ENCODE data around the gene MAPKAPK5. TPM values are rescaled to one million over a fixed set of nuclear protein-coding genes. Genes with fewer than 3 reads are reported as not detected.
"Not testable (repeated sequence)": the region's sequence is repeated elsewhere in the genome, so short reads cannot be mapped to it uniquely, and the experiment has no call there.

The MAPKAPK5 gene
- total RNA-seq, 1 experiment from 2014 or later = 89.5 TPM

DNA sequence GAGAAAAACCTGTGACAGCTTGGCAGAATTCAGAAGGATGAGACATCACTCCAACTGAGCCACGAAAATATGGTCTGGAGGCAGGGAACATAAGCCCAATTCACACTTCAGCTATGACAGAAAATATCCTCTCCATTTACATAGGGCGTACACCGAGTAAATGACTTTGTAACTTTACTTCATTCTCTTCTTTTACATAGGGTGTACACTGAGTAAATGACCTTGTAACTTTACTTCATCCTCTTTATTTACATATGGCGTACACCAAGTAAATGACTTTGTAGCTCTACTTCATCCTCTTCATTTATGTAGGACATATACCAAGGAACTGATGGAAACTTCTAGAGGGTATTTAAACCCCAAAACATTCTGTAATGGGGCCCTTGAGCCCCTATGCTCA is 14.1 kb upstream of the MAPKAPK5 start:
- DNase-seq = no peak
- Mint-ChIP-seq H3K4me1 (ENCODE audit: low read depth, unreplicated experiment) (no peaks in the 10 kb centered on the region), H3K27ac (ENCODE audit: unreplicated experiment) (no peak overlapping the region), H3K36me3 (ENCODE audit: insufficient read depth, unreplicated experiment) (no peaks in the 10 kb centered on the region), H3K9me3 (ENCODE audit: unreplicated experiment) (no peaks in the 10 kb centered on the region), H3K27me3 (ENCODE audit: insufficient read depth, unreplicated experiment) (peaks cover 2% of the 10 kb centered on the region), H3K4me3 (ENCODE audit: unreplicated experiment) (no peak overlapping the region)
- H3K4me1 ChIP-seq = peaks cover 22% of the 10 kb centered on the region
- no peaks in the 10 kb centered on the region for H3K36me3 ChIP-seq (ENCODE audit: control insufficient read depth, insufficient read depth, low read length)
- intact Hi-C loops (cut with micrococcal nuclease; ENCODE audit: unreplicated experiment) = no loop called here
- TF ChIP-seq, protein P1, sequence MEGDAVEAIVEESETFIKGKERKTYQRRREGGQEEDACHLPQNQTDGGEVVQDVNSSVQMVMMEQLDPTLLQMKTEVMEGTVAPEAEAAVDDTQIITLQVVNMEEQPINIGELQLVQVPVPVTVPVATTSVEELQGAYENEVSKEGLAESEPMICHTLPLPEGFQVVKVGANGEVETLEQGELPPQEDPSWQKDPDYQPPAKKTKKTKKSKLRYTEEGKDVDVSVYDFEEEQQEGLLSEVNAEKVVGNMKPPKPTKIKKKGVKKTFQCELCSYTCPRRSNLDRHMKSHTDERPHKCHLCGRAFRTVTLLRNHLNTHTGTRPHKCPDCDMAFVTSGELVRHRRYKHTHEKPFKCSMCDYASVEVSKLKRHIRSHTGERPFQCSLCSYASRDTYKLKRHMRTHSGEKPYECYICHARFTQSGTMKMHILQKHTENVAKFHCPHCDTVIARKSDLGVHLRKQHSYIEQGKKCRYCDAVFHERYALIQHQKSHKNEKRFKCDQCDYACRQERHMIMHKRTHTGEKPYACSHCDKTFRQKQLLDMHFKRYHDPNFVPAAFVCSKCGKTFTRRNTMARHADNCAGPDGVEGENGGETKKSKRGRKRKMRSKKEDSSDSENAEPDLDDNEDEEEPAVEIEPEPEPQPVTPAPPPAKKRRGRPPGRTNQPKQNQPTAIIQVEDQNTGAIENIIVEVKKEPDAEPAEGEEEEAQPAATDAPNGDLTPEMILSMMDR (IDR thresholded peaks at IDR 0.05; ENCODE audit: insufficient read depth in 1 of 2, low read depth in 1 of 2, low read length in 1 of 2, severe bottlenecking in 1 of 2, unreplicated experiment in 1 of 2) = no peak
- H3K4me3 ChIP-seq (ENCODE audit: low read depth, low read length) = no peak overlapping the region
- H3K27me3 ChIP-seq (replicated peaks; ENCODE audit: control insufficient read depth, insufficient read depth, low read length) = no peaks in the 10 kb centered on the region
- CTCF ChIA-PET = no interaction called here
- no TSS peak for BruUV-seq (replicated peaks)
- POLR2A ChIA-PET = no interaction called here
- no peaks in the 10 kb centered on the region for H3K9me3 ChIP-seq

DNA sequence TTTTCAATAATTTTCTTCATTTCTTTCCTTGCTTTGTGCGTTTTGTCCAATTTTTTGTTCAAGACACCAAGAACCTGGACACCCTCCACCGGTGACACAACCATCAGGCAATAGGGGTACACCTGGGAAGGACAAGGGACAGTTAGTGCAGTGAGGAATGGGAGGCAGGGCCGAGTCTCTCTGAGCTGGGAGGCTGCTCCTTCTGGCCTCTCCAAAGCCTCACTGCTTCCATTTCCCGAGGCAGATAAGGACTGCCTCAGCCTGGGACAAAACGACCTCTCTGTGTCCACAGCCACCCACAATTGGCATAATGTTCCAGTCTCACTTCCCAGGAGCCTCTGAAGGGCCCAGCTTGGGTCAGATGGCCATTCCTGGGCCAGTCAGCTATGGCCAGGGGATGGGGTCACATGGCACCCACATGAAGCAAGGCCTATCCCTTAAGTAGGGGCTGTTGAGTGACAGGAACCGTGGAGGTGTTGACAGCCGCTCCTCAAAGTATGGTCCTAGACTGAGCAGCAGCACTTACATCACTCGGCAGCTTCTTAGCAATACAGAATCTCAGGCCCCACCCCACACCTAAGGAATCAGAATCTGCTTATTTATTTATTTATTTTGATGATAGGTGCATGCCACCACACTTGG is 13.6 kb upstream of the MAPKAPK5 start:
- intact Hi-C loops (cut with micrococcal nuclease; ENCODE audit: unreplicated experiment) = no loop called here
- Mint-ChIP-seq H3K27ac (ENCODE audit: unreplicated experiment) (no peak overlapping the region), H3K36me3 (ENCODE audit: insufficient read depth, unreplicated experiment) (no peaks in the 10 kb centered on the region), H3K9me3 (ENCODE audit: unreplicated experiment) (no peaks in the 10 kb centered on the region), H3K4me3 (ENCODE audit: unreplicated experiment) (no peak overlapping the region), H3K4me1 (ENCODE audit: low read depth, unreplicated experiment) (no peaks in the 10 kb centered on the region), H3K27me3 (ENCODE audit: insufficient read depth, unreplicated experiment) (peaks cover 2% of the 10 kb centered on the region)
- POLR2A ChIA-PET = no interaction called here
- Histone ChIP-seq H3K4me1 (peaks cover 19% of the 10 kb centered on the region), H3K27me3 (replicated peaks; ENCODE audit: control insufficient read depth, insufficient read depth, low read length) (no peaks in the 10 kb centered on the region), H3K4me3 (ENCODE audit: low read depth, low read length) (no peak overlapping the region), H3K36me3 (ENCODE audit: control insufficient read depth, insufficient read depth, low read length) (no peaks in the 10 kb centered on the region), H3K9me3 (no peaks in the 10 kb centered on the region)
- CTCF ChIA-PET = no interaction called here
- TF ChIP-seq, protein P1 (IDR thresholded peaks at IDR 0.05; ENCODE audit: insufficient read depth in 1 of 2, low read depth in 1 of 2, low read length in 1 of 2, severe bottlenecking in 1 of 2, unreplicated experiment in 1 of 2) = no peak
- no peak for DNase-seq
- BruUV-seq (replicated peaks) = no TSS peak

DNA sequence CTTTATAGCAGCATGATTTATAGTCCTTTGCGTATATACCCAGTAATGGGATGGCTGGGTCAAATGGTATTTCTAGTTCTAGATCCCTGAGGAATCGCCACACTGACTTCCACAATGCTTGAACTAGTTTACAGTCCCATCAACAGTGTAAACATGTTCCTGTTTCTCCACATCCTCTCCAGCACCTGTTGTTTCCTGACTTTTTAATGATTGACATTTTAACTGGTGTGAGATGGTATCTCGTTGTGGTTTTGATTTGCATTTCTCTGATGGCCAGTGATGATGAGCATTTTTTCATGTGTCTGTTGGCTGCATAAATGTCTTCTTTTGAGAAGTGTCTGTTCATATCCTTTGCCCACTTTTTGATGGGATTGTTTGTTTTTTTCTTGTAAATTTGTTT is 12.4 kb upstream of the MAPKAPK5 start:
- intact Hi-C loops (cut with micrococcal nuclease; ENCODE audit: unreplicated experiment); H3K36me3 ChIP-seq (ENCODE audit: control insufficient read depth, insufficient read depth, low read length); BruUV-seq (replicated peaks); CTCF ChIA-PET; H3K9me3 Mint-ChIP-seq (ENCODE audit: unreplicated experiment); DNase-seq; H3K4me3 ChIP-seq (ENCODE audit: low read depth, low read length); POLR2A ChIA-PET; H3K27ac Mint-ChIP-seq (ENCODE audit: unreplicated experiment); H3K9me3 ChIP-seq; H3K27me3 Mint-ChIP-seq (ENCODE audit: insufficient read depth, unreplicated experiment); H3K4me3 Mint-ChIP-seq (ENCODE audit: unreplicated experiment); H3K4me1 Mint-ChIP-seq (ENCODE audit: low read depth, unreplicated experiment); H3K4me1 ChIP-seq; H3K36me3 Mint-ChIP-seq (ENCODE audit: insufficient read depth, unreplicated experiment); H3K27me3 ChIP-seq (replicated peaks; ENCODE audit: control insufficient read depth, insufficient read depth, low read length): not testable (repeated sequence)

DNA sequence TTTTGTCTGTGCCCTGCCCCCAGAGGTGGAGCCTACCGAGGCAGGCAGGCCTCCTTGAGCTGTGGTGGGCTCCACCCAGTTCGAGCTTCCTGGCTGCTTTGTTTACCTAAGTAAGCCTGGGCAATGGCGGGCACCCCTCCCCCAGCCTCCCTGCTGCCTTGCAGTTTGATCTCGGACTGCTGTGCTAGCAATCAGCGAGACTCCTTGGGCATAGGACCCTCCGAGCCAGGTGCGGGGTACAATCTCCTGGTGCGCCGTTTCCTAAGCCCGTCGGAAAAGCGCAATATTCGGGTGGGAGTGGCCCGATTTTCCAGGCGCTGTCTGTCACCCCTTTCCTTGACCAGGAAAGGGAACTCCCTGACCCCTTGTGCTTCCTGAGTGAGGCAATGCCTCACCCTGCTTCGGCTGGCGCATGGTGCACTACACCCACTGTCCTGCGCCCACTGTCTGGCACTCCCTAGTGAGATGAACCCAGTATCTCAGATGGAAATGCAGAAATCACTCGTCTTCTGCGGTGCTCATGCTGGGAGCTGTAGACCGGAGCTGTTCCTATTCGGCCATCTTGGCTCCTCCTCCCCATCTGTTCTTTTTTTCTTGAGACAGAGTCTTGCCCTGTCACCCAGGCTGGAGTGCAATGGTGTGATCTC is 7.2 kb upstream of the MAPKAPK5 start:
- H3K36me3 ChIP-seq (ENCODE audit: control insufficient read depth, insufficient read depth, low read length); H3K27ac Mint-ChIP-seq (ENCODE audit: unreplicated experiment); BruUV-seq (replicated peaks); H3K4me1 ChIP-seq; H3K9me3 Mint-ChIP-seq (ENCODE audit: unreplicated experiment); CTCF ChIA-PET; H3K4me3 ChIP-seq (ENCODE audit: low read depth, low read length); intact Hi-C loops (cut with micrococcal nuclease; ENCODE audit: unreplicated experiment); H3K36me3 Mint-ChIP-seq (ENCODE audit: insufficient read depth, unreplicated experiment); H3K27me3 ChIP-seq (replicated peaks; ENCODE audit: control insufficient read depth, insufficient read depth, low read length); H3K27me3 Mint-ChIP-seq (ENCODE audit: insufficient read depth, unreplicated experiment); POLR2A ChIA-PET; H3K4me1 Mint-ChIP-seq (ENCODE audit: low read depth, unreplicated experiment); H3K9me3 ChIP-seq: not testable (repeated sequence)
- peak in 1 of 2 experiments; percentile 29 for DNase-seq
- peak overlapping the region; percentile 45 for H3K4me3 Mint-ChIP-seq (ENCODE audit: unreplicated experiment)

DNA sequence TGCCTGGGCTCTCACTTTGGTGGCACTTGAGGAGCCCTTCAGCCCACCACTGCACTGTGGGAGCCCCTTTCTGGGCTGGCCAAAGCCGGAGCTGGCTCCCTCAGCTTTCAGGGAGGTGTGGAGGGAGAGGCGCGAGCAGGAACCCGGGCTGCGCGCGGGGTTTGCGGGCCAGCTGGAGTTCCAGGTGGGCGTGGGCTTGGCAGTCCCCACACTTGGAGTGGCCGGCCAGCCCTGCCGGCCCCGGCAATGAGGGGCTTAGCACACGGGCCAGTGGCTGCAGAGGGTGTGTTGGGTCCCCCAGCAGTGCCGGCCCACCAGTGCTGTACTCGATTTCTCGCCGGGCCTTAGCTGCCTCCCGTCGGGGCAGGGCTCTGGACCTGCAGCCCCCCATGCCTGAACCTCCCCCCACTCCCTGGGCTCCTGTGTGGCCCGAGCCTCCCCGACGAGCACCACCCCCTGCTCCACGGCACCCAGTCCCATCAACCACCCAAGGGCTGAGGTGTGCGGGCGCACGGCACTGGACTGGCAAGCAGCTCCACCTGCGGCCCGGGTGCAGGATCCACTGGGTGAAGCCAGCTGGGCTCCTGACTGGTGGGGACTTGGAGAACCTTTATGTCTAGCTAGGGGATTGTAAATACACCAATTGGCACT is 6.4 kb upstream of the MAPKAPK5 start:
- H3K4me1 ChIP-seq; H3K4me3 ChIP-seq (ENCODE audit: low read depth, low read length); H3K27me3 Mint-ChIP-seq (ENCODE audit: insufficient read depth, unreplicated experiment); CTCF ChIA-PET; POLR2A ChIA-PET; H3K9me3 ChIP-seq; H3K4me1 Mint-ChIP-seq (ENCODE audit: low read depth, unreplicated experiment); H3K9me3 Mint-ChIP-seq (ENCODE audit: unreplicated experiment); BruUV-seq (replicated peaks); H3K27me3 ChIP-seq (replicated peaks; ENCODE audit: control insufficient read depth, insufficient read depth, low read length); intact Hi-C loops (cut with micrococcal nuclease; ENCODE audit: unreplicated experiment); H3K36me3 ChIP-seq (ENCODE audit: control insufficient read depth, insufficient read depth, low read length); DNase-seq; H3K27ac Mint-ChIP-seq (ENCODE audit: unreplicated experiment); H3K4me3 Mint-ChIP-seq (ENCODE audit: unreplicated experiment): not testable (repeated sequence)
- H3K36me3 Mint-ChIP-seq (ENCODE audit: insufficient read depth, unreplicated experiment) = peaks cover 11% of the 10 kb centered on the region

All from Caco-2 (cell line).